Measurements from ENCODE around the gene DGLUCY.
"Not testable (repeated sequence)": the region's sequence is repeated elsewhere in the genome, so short reads cannot be mapped to it uniquely, and the experiment has no call there.

The DGLUCY gene

GRCh38 chr14:91108941-91109611 lies 4.8 kb upstream of the DGLUCY start:
- peak; percentile 18 for DNase-seq

DNA sequence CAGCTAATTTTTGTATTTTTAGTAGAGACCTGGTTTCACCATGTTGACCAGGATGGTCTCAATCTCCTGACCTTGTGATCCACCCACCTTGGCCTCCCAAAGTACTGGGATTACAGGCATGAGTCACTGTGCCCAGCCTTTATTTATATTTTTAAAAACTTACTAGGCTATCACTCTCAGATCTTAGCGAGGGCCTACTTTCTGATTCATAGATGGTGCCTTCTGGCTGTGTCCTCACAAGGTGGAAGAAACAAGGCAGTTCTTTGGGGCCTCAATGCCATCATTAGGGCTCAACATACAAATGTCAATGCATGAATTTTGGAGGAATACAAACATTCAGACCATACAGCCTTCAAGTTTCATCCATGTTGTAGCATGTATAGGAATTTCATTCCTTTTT lies 2.4 kb upstream of the DGLUCY start:
- no peak for DNase-seq

GRCh38 chr14:91112194-91112593 lies 1.7 kb upstream of the DGLUCY start:
- DNase-seq: no peak

DNA sequence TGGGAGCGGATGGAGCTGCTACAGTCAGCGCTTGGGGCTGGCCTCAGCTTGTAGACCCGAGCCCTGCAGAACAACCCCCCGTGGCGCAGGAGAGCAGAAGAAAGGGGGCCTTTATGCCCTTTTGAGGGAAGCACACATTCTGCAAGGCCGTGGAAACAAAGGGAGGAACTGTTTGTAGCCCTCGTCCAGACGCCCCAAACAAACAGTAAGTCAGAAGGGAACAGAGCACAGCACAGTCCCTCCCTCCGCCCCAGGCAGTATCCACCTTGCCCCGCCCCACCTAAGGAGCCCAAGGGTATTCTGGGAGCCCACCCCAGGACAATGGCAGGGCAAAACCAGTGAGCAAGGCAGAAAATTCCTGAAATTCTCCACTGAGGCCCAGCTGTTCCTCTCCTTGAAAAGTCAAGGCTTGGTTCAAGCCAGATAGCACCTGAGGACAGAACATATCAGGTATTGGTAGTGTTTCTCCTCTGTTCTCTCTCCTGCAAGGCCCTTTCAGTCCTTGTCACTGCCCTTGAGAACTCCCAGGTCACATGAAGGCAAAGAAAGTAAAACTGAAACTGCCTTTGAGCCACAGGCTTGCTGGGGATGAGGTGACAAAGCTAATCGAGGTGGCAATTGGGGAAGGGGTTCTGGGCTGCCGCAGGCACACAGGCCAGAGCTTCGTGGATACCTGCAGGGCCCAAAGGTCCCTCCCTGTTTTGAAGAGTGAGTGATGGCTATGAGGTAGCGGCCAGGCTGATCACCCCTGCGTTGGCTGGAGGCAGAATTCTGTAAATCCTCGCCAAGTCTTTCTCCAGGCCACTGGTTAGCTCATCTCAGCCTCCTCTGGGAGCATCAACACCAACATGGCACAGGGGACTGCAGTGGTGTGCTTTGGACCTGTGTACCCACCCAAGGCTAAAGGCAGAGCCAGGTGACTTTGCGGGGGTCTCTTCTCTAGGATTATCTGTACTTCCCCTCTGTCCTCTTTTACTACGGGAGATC lies 499 bp downstream of the DGLUCY start:
- DNase-seq: peak; percentile 62

- DNase-seq: no peak
Measured at GRCh38 chr14:91115986-91116770, 2.3 kb downstream of the DGLUCY start.

DNA sequence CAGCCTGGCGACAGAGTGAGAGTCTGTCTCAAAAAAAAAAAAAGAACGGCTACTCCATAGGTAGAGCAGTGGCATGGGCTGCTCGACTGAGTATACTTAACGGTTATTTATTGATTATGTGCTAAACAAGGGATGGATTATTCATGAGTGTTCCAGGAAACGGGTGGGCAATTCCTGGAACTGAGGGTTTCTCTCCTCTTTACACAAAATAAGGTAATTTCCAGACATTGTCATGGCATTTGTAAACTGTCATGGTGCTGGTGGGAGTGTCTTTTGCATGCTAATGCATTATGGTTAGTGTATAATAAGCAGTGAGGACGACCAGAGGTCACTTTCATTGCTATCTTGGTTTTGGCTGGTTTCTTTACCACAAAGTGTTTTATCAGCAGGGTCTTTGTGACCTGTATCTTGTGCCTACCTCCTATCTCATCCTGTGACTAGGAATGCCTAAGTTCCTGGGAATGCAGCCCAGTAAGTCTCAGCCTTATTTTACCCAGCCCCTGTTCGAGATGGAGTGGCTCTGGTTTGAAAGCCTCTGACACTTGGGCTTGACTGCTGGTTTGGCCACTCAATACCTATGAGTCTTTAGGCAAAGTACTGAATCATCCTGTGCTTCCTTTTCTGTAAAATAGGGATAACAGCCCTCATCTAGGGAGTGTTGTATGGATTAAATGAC lies 3.2 kb downstream of the DGLUCY start:
- peak; percentile 43 for DNase-seq

- DNase-seq: no peak
Measured at GRCh38 chr14:91117960-91118359, 4.1 kb downstream of the DGLUCY start.

GRCh38 chr14:91118511-91119068 lies 4.7 kb downstream of the DGLUCY start:
- DNase-seq: no peak

- no peak for DNase-seq
Measured at GRCh38 chr14:91119556-91120311, 5.9 kb downstream of the DGLUCY start.

GRCh38 chr14:91123201-91123600 lies 9.3 kb downstream of the DGLUCY start:
- no peak for DNase-seq

- not testable (repeated sequence) for DNase-seq
Measured at GRCh38 chr14:91124406-91125270, 10.8 kb downstream of the DGLUCY start.

- DNase-seq: no peak
Measured at GRCh38 chr14:91125271-91125660, 11.4 kb downstream of the DGLUCY start.

DNA sequence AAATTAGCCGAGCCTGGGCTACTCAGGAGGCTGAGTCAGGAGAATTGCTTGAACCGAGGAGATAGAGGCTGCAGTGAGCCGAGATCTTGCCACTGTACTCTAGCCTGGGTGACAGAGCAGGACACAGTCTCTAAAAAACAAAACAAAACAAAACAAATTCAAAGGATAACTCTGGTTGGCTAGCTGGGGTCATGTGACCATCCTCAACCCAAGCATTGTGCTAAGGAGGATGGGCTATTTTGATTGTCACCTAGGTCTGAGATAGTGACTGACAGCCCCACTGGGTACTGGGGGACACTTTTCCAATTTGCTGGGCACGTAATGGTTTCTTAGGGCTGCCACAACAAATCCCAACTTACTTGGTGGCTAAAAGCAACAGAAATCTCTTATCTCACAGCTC lies 11.9 kb downstream of the DGLUCY start:
- no peak for DNase-seq

DNA sequence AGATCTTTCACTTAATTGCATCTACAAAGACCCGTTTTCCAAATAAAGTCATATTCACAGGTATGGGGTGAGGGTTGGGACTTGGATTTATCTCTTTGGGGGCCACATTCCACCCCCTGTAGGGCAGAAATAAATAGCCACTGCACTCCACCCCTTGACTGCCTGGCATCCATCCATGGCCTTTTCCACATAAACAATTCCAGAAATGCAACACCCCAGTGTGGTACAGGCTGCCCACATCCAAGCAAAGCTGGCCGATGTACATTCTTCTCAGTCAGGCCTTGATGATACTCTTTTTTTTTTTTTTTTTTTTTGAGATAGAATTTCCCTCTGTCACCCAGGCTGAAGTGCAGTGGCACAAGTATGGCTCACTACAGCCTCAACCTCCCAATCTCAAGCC lies 12.9 kb downstream of the DGLUCY start:
- no peak for DNase-seq

- no peak for DNase-seq
Measured at GRCh38 chr14:91127401-91127801, 13.5 kb downstream of the DGLUCY start.

DNA sequence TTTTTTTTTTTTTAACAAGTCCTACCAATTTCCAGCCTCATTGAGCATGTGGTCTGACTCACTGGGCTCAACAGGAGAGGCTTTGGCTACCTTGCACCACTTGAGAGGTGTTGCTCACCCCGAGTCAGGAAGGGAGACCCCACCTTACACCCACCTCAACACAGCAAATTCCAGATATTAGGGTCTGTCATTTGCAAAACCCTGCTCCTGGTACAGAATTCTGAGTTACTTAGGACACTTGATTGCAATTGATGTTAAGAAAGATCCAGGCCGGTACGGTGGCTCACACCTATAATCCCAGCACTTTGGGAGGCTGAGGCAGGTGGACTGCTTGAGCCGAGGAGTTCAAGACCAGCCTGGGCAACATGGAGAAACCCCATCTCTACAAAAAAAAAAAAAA lies 14.1 kb downstream of the DGLUCY start:
- no peak for DNase-seq

DNA sequence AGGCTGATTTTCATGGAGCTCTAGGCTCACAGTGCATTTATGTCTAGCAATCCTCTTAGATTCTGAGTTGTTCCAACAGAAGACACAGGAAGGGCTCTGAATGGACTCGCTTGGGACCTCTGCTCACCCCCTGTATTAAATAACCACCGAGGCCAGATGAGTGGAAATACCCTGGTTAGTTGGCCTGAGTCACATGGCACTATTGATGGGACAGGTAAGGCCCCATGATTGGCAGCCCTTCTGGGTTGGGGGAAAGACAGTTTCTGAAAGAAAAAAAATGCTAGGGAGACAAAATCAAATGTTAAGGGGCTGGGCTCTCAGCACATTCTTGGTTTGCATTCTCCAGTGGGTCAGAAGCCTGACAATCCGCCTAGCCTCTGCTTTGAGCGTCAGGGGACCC lies 14.8 kb downstream of the DGLUCY start:
- no peak for DNase-seq

- no peak for DNase-seq
Measured at GRCh38 chr14:91129261-91129660, 15.4 kb downstream of the DGLUCY start.

DNA sequence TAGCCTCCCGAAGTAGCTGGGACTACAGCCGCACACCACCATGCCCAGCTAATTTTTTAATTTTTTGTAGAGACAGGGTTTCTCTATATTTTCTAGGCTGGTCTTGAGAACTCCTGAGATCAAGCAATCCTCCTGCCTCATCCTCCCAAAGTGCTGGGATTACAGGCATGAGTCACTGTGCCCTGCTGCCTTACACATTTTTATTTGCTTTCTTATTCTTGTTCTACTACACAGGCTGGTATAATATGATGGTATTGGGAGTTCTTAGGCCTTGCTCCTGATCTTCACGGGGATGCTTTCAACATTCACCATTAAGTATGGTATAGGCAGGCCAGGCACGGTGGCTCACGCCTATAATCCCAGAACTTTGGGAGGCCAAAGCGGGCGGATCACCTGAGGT lies 21.2 kb downstream of the DGLUCY start:
- DNase-seq: no peak

- DNase-seq: peak; percentile 33
Measured at GRCh38 chr14:91138511-91139359, 24.9 kb downstream of the DGLUCY start.
